HCT116 (cell line): ENCODE measurements around the gene CYP3A7.
"Not testable (repeated sequence)": the region's sequence is repeated elsewhere in the genome, so short reads cannot be mapped to it uniquely, and the experiment has no call there.

Experiments used
- CBX3 ChIP-seq: IDR thresholded peaks from 2 replicates; pipeline ENCODE4 v1.6.1; 2012; ENCODE audit warnings: low read depth
- CTCF ChIP-seq, 3 experiments: fragments of 200-600 bp in 1 of 3; sonication (generic) in 1 of 3; IDR thresholded peaks in 2 of 3; conservative IDR thresholded peaks in 1 of 3; 2 replicates each; pipeline ENCODE4 v1.5.1; 2012 to 2017; ENCODE audit warnings: low read depth in 2 of 3, low read length in 2 of 3, antibody characterized with exemption in 1 of 3, borderline replicate concordance in 1 of 3, control low read depth in 1 of 3, mild to moderate bottlenecking in 1 of 3, mixed read lengths in 1 of 3, mixed run types in 1 of 3, moderate library complexity in 1 of 3; ENCODE audit not compliant: insufficient read depth in 1 of 3
- ELF1 ChIP-seq: IDR thresholded peaks from 2 replicates; pipeline ENCODE4 v1.6.1; 2012; ENCODE audit warnings: low read depth, borderline replicate concordance
- EZH2 ChIP-seq: fragments of 200-600 bp; sonication (generic); IDR thresholded peaks from 2 replicates; pipeline ENCODE4 v1.6.1; 2017; ENCODE audit warnings: antibody characterized with exemption, mixed run types
- EZH2phosphoT487 ChIP-seq: fragments of 200-600 bp; IDR thresholded peaks from 2 replicates; pipeline ENCODE4 v1.6.1; 2018; ENCODE audit warnings: antibody characterized with exemption, borderline replicate concordance
- MAX ChIP-seq: IDR thresholded peaks from 2 replicates; pipeline ENCODE4 v1.6.1; 2012
- POLR2A ChIP-seq: IDR thresholded peaks from 2 replicates; pipeline ENCODE4 v1.7.0; 2011; ENCODE audit warnings: borderline replicate concordance; ENCODE audit not compliant: insufficient read depth, insufficient read length; ENCODE audit errors: extremely low read depth
- POLR2AphosphoS5 ChIP-seq: IDR thresholded peaks from 2 replicates; pipeline ENCODE4 v1.6.1; 2011; ENCODE audit warnings: mild to moderate bottlenecking, low read depth, low read length, moderate library complexity
- RAD21 ChIP-seq: IDR thresholded peaks from 2 replicates; pipeline ENCODE4 v1.6.1; 2012; ENCODE audit warnings: low read depth, mild to moderate bottlenecking
- SRF ChIP-seq: IDR thresholded peaks from 2 replicates; pipeline ENCODE4 v1.6.1; 2012; ENCODE audit warnings: low read depth
- ZFX ChIP-seq: fragments of 450-650 bp; IDR thresholded peaks from 2 replicates; pipeline ENCODE4 v1.6.1; 2017
- ZNF274 ChIP-seq: fragments of 200-500 bp; sonication (Bioruptor generic); IDR thresholded peaks from 2 replicates; pipeline ENCODE4 v1.6.1; 2014; ENCODE audit warnings: mild to moderate bottlenecking, low read depth, low read length, inconsistent platforms
- TF ChIP-seq, protein P1 (sequence below): IDR thresholded peaks from 2 replicates; pipeline ENCODE4 v1.6.1; 2012

- TF ChIP-seq CTCF (IDR thresholded peaks at IDR 0.05 in 2 of 3, conservative IDR thresholded peaks at IDR 0.05 in 1 of 3; ENCODE audit: borderline replicate concordance in 1 of 3, insufficient read depth in 1 of 3, low read depth in 2 of 3, low read length in 2 of 3); EZH2phosphoT487; MAX; SRF; POLR2AphosphoS5; POLR2A; ZNF274; ZFX; EZH2; ELF1; RAD21; CBX3: not testable (repeated sequence)
- TF ChIP-seq, protein P1, sequence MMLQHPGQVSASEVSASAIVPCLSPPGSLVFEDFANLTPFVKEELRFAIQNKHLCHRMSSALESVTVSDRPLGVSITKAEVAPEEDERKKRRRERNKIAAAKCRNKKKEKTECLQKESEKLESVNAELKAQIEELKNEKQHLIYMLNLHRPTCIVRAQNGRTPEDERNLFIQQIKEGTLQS: not testable (repeated sequence)
Measured at GRCh38 chr7:99773395-99773794, 38.4 kb upstream of the CYP3A7 start.
